Choroid plexus epithelial cell (primary cell): ENCODE data around the gene DDX39B.
A peak's percentile ranks its signal among the peaks of the same experiment; 100 is the strongest.
"Not testable (repeated sequence)": the region's sequence is repeated elsewhere in the genome, so short reads cannot be mapped to it uniquely, and the experiment has no call there.

Source experiments
- DNase-seq: peaks from one replicate; pipeline ENCODE4 v3.0.0-alpha.2; 2010; ENCODE audit warnings: low read depth
- H3K4me3 ChIP-seq: 2 replicates; pipeline ENCODE4 v1.5.1; 2011; ENCODE audit warnings: low read depth, mild to moderate bottlenecking, control low read depth, low read length, moderate library complexity
- TF ChIP-seq, protein P1 (sequence below): conservative IDR thresholded peaks from 2 replicates; pipeline ENCODE4 v1.5.1; 2011; ENCODE audit warnings: low read depth, mild to moderate bottlenecking, control low read depth, inconsistent platforms, low read length, moderate library complexity

Gene DDX39B

DNA sequence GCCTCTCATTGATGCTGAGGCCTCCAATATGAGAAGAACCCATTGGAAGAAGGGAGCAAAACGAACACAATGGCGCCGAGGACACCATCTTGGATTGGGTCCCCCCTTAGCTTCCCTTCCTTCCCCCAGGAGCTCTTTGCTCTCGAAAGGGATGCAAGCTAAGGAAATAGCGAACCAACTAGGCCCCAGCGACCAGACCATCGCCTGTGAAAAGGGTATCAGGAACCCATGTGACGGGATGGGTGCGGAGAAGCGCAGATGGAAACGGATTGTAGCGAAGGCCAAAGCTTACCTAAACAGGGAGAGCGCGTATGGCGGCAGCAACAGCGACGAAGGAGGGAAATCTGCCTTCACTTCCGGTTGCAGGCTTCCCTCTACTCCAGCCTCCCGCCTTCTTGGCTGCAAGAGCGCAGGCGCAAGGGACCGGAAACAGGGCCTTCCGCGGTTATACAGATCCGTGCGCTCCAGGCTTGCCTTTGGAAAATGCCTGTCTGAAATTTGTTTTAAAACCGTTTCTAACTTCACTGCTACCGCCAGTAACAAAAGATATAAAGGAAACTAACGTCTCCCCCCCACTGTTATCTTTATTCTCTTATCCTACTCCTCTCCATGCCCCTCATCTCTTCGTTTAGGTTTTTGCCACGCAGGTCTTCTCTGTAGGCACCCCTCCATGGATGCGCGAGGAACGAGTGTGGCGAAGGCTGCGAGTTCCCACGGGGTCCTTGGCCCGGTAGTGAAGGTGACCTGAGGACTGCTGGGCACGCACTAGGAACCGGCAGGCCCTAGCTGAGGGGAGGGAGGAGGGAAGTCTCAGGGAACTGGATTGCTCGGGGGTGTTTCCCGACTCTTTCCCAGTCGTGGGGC is at the start of gene DDX39B:
Gene DDX39B, minus strand, starts transcription at position 346 of the 864 bp plus-strand sequence. CDS start 1,471 bp downstream, outside the sequence.
- peak; percentile 99 for DNase-seq
- TF ChIP-seq, protein P1, sequence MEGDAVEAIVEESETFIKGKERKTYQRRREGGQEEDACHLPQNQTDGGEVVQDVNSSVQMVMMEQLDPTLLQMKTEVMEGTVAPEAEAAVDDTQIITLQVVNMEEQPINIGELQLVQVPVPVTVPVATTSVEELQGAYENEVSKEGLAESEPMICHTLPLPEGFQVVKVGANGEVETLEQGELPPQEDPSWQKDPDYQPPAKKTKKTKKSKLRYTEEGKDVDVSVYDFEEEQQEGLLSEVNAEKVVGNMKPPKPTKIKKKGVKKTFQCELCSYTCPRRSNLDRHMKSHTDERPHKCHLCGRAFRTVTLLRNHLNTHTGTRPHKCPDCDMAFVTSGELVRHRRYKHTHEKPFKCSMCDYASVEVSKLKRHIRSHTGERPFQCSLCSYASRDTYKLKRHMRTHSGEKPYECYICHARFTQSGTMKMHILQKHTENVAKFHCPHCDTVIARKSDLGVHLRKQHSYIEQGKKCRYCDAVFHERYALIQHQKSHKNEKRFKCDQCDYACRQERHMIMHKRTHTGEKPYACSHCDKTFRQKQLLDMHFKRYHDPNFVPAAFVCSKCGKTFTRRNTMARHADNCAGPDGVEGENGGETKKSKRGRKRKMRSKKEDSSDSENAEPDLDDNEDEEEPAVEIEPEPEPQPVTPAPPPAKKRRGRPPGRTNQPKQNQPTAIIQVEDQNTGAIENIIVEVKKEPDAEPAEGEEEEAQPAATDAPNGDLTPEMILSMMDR, result no peak
- peak within 1 kb of the TSS; percentile 94 for H3K4me3 ChIP-seq

DNA sequence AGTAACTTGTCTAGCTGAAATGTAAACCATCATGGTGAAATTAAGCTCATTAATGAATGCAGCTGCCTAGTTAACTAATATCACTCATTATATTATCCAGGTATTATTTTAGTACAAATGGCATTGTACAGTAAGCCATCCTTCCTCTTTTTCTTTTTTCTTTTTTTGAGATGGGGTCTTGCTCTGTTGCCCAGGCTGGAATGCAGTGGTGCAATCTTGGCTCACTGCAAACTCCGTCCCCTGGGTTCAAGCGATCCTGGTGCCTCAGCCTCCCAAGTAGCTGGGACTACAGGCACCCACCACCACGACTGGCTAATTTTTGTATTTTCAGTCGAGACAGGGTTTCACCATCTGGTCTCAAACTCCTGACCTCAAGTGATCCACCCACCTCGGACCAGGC is 48.9 kb upstream of the DDX39B start:
- not testable (repeated sequence) for DNase-seq, H3K4me3 ChIP-seq

DNA sequence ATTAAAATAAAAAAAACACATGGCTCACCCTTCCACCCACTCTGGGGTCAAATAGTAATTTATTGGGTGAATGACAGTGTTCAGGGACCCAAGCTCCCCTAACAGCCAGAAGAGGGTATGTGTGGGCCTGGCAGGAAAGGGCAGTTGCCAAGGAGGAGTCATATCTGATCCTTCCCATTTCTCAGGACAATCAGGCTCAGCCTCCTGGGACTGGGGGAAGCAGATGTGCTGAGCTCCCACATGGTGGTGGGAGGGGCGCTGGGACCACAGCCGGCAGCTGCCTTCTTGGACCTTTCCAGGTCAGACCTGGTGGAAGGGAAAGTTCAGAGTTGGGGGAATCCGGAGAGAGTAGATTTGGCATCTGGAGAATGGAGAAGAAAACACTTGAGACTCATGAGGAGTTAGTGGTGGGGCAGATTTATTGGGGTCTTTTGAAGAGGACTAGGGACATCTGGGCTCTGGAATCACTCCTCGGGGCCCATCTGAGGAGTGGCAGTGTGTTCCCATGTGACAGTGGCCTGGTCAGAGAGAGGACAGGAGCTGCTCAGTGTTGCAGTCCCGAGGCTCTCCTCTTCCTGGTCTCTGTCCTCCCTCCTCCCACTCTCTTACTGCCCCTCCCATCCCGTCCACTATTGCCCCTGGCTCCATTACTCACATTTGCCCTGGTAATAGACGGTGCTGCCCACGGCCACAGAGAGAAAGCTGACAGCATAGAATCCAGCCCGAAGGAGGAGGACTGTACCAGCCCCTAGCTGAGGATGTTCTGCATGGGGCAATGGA is 47.3 kb upstream of the DDX39B start:
- no peak for DNase-seq
- TF ChIP-seq, protein P1, result no peak
- H3K4me3 ChIP-seq, result no peak overlapping the region

GRCh38 chr6:31587791-31588777 is 46.3 kb upstream of the DDX39B start:
- TF ChIP-seq, protein P1, result no peak
- no peak for DNase-seq
- H3K4me3 ChIP-seq, result no peak overlapping the region

DNA sequence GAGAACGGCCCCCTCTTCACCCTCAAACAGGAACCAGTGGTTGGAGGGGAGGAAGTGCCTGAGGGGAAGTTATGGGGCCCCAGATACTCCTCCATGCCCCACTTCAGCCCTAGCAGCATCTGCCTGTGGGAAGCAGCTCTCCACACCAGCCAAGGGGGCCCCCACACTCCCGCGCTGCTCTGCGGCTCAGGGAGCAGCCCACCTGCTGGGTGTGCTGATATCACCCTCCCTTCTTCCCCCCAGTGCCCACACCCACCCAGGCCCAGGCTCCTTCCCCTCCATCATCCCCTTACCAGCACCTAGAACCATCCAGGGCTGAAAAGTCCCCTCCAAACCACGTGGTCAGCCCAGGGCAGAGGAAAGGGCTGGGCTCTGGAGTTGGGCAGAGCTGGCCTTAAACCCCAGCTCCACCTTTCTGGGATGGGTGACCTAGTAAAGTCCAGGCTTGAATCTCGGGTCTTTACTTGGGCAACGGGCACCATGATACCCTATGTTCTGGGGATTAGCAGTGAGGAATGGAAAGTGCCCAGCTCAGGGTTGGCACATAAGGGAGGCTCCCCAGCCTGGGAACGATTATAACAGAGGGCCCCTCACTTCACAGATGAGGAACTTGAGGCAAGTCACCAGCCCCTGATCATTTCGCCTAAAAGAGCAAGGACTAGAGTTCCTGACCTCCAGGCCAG is 44.9 kb upstream of the DDX39B start:
- no peak for DNase-seq
- no peak overlapping the region for H3K4me3 ChIP-seq

GRCh38 chr6:31586008-31586407 is 44.2 kb upstream of the DDX39B start, which contains the start of gene LST1:
LST1 (plus strand) TSS chr6:31586277; CDS start chr6:31587300, 1,023 bp downstream.
- DNase-seq, result no peak
- TF ChIP-seq, protein P1, result no peak
- no peak within 1 kb of the TSS for H3K4me3 ChIP-seq

More for the DNA sequence above, 44.9 kb upstream of the DDX39B start:
- TF ChIP-seq, protein P1, result no peak
